ENCODE data around the gene SMCO3.
"Not testable (repeated sequence)": the region's sequence is repeated elsewhere in the genome, so short reads cannot be mapped to it uniquely, and the experiment has no call there.

Gene SMCO3

DNA sequence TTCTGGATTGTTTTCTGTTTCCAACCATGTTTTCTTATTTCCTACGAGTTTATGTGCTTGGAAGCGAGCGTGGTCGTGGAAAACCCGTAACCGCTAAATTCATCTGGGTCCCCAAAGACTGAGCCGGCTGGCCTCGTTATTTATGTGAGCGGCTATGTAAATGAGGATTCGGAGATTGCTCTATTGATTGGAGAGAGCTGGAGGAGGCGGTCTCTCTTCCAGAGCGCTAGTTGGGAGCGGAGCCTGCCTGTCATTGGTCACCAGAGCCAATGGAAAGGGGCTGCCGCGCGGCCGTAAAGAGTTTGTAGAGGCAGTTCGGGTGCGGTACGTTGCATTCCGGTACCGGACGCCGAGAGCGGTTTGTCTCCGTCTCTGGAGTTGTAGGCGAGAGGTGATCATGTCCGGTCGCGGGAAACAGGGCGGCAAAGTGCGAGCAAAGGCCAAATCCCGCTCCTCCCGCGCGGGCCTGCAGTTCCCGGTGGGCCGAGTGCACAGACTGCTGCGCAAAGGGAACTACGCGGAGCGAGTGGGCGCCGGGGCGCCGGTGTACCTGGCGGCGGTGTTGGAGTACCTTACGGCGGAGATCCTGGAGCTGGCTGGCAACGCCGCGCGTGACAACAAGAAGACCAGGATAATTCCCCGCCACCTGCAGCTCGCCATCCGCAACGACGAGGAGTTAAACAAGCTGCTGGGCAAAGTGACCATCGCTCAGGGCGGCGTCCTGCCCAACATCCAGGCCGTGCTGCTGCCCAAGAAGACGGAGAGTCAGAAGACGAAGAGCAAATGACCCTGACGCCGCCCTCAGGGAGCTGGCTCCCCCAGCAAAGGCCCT is 39.7 kb downstream of the SMCO3 start:
- peak; percentile 98 for DNase-seq

DNA sequence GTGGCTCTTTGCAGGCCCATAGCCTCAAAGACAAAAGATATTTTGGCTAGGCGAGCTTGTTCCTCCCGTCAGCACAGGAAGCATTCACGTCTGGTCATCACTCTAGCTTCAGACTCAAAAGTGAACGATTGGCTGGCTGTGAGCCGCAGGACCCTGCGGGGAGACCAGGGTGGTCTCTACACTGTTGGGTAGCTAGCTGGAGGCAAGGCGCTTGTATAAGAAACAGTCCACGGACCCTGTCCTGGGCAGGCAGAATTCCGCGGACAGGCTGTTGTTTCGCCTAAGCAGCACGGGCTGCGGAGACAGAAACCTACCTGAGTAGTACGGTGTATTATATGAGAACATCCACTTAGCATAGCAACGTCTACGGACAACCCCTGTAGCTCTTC is 40.3 kb downstream of the SMCO3 start:
- DNase-seq = no peak

DNA sequence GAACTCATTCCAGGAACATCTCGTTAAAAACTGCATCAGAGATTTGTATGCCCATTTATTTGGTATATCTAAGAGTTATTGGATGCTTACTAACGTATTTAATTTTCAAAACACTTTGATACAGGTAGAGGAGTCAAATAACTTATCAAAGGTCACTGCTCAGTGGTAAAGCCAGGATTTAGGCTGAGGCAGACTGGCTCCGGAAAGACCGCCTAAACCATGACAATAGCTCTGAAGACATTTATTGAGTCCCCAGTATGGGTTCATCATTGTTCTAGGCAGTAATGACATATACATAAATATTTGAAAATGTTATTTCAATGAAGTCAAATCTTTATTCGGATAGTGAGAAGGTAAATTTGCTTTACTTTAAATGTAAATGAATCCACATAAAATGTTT is 41.0 kb downstream of the SMCO3 start:
- DNase-seq = no peak

DNA sequence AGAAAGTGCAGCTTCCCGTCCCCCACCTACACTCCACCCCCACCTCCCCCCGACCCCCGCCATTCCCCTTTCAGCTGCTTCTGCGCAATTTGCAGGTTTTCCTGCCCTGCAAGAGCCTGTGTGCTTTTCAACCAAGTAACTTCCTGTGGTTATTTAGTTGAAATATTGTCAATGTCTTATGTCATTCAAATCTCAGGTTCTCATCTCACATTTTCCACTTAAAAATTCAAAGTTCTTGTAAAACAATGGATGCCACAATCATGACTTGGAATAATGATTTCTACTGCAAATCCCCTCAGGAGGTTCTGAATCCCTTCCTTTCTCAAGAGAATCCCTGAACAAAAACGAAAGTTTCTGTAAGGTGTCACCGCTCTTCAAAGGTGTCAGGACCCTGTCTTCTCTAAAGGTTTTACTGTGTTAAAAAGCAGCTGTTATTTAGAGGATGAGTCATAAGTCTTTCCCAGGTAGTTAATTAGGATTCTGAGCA is 42.3 kb downstream of the SMCO3 start:
- DNase-seq = peak; percentile 38

DNA sequence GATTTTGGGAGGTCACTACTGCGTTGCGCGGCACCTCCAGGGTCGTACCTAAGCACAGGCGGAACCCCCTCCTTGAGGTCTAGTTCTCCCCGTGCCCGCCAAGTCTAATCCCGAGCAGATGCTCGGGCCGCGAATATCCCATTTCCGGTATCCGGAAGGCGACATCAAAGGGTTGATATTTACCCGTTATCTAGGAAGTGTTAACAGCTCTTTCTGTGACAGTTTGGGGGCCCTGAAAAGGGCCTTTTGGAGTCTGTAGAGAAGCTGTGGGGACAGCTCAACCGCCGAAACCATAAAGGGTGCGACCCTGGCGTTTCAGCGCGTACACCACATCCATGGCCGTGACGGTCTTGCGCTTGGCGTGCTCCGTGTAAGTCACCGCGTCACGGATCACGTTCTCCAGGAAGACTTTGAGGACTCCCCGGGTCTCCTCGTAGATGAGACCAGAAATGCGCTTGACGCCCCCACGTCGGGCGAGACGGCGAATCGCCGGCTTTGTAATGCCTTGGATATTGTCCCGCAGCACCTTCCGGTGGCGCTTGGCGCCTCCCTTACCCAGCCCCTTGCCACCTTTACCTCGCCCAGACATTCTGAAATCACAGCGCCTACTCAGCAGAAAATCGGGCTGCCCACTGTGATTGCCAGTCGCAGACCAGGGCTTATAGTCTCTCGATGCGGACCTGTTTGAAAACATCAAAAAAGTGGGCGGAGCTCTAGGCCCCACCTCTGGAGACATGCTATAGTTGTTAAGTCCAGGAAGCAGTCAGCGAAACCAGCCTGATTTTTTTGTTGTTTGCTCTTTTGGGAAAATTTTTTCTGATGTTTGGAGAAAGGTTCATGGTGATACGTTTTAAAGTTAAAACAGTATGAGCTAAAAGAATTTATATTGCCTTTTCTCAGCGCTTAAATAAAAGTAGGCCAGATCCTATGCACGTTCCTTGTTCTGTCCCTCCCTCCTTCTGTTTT is 43.2 kb downstream of the SMCO3 start:
- DNase-seq = peak; percentile 95

DNA sequence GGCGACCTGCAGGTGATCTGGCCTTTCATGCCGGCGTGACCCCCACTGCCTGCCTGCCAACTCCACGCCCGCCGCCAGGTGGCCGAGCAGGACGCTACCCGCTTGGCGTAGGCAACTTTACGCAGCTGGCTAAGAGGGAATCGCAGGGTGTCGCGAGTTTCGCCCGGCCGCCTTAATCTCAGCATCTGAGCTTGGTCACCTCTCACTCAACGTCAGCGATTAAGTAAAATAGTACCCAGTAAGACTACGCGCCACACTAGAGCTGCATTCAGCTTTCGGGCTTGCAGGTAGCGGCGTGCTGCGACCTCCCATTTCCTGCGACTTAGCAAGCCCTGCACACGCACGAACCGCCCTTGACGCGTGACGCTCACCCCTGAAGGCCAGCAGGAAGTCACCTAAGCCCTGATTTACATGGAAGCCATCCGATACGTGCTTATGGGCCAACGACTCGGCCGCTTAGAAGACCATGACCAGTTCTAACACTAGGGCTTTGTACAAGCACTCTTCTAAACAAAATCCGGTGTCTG is 44.0 kb downstream of the SMCO3 start:
- peak; percentile 82 for DNase-seq

DNA sequence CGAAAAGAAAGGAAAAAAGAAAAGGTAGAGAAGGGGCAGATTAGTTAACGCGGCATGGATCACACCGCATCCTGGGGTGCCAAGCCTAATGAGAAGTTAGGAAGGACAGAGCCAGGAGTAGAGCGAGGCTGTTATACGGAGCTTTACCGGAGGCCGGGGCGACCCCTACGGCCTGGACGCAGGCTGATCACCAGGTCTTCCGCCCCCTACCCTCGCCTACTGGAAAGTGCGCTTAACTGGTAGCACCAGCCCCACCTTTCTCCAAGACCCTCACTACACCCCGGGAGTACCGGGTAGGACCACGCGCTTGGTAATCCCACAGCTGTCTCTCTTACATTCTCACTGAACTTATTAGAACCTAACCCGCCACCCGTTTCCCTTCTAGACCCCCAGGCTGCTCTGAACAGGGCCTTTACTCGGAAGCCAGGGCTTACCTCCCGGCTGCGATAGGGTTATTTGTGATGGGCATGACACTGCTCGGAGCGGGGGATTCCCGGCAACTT is 44.5 kb downstream of the SMCO3 start:
- no peak for DNase-seq

DNA sequence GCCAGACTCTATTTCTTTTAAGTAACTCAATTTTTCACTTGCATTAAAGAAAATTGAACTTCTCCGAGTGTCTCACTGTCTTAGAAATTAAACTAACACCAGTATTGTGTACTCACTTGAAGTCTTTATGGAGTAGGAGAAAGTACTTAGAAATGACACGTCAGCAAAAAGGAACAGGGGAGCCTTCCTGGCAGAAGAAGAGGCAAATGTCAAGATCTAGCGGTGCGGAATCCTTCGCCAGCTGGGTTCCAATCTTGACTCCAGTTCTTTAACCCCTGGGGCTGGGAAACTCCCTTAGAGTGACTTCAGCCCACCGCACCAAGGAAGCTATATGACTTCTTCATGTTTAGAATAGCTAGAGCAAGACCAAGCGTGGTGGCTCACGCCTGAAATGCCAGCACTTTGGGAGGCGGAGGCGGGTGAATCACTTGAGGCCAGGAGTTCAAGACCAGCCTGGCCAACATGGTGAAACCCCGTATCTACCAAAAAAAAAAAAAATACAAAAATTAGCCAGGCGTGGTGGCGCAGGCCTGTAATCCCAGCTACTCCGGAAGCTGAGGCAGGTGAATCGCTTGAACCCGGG is 45.1 kb downstream of the SMCO3 start:
- no peak for DNase-seq

DNA sequence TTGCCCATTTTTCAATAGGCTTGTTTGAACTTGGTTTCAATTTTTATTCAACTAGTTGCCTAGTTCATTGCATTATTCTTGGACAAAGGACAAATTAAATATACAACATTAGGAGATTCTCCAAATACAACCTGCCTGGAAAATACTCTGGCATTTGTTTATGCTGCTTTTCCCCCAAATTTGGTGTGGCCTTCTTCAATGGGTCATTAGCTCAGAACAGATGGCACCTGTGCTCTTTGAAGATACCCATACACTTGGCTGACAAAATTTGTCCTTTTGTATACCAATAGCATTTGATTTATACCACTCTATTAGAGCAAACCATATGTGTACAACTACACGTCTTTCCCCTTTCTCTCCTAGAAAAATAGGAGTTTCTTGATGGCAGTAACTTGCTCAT is 46.4 kb downstream of the SMCO3 start:
- DNase-seq = no peak

DNA sequence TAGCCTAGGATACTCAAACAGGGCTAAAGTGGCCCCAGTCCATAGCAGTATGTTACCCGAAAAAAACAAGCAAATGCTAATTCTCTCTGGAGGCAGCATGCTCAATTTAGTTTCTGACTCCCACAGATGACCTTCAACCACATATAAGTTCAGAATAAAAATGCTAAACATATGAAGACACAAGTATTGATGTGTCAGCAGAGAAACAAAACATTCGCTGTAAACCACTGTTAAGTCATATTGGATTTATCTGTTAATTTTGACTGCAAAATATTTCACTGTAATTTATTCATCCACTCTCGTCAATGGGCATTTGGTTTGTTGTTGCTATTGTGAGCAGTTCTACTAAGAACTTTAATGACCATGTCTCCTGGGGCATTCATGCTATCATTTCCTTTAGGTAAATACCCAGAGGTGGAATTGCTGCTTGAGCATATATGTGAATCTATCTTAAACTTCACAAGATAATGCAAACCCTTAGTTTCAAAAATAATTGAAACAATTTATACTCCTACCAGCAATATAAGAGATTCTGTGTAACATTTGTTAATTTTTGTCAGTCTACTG is 47.2 kb downstream of the SMCO3 start:
- DNase-seq = no peak

DNA sequence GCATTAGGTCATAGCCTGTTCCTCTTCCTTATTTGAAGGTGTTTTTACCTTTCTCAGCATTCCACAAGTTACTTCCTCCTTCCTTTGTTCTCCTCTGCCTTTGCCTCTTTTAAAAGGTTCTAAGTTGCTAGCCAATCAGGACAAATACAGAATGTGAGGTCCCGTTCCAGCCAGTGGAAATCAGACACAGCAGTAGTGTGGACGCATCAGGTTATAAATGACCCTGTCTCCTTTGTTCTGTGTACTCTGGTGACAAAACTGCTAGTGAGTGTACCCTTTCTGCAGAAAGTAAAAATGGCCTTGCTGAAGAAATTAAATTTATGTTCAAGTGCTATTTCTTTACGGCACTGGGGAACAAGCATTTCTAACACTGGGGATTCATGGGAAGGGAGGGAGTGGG is 48.0 kb downstream of the SMCO3 start:
- DNase-seq = not testable (repeated sequence)

DNA sequence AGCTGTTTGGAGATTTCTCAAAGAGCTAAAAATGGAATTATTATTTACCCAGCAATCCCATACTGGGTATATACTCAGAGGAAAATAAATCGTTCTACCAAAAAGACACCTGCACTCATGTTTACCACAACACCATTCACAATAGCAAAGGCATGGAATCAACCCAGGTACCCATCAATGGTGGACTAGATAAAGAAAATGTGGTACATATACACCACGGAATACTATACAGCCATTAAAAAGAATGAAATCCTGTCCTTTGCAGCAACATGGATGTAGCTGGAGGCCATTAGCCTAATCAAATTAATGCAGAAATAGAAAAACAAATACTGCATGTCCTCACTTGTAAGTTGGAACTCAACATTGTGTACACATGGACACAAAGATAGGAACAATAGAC is 48.6 kb downstream of the SMCO3 start:
- no peak for DNase-seq

DNA sequence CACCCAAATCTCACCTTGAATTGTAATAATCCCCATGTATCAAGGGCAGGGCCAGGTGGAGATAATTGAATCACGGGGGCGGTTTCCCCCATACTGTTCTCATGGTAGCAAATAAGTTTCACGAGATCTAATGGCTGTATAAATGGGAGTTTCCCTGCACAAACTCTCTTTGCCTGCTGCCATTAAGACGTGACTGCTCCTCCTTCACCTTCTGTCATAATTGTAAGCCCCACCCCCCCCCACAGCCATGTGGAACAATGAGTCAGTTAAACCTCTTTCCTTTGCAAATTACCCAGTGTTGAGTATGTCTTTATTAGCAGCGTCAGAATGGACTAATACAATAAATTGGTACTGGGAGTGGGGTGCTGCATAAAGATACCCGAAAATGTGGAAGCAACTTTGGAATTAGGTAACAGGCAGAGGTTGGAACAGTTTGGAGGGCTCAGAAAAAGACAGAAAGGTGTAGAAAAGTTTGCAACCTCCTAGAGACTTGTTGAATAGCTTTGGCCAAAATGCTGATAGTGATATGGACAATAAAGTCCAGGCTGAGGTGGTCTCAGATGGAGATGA is 54.2 kb downstream of the SMCO3 start:
- not testable (repeated sequence) for DNase-seq

DNA sequence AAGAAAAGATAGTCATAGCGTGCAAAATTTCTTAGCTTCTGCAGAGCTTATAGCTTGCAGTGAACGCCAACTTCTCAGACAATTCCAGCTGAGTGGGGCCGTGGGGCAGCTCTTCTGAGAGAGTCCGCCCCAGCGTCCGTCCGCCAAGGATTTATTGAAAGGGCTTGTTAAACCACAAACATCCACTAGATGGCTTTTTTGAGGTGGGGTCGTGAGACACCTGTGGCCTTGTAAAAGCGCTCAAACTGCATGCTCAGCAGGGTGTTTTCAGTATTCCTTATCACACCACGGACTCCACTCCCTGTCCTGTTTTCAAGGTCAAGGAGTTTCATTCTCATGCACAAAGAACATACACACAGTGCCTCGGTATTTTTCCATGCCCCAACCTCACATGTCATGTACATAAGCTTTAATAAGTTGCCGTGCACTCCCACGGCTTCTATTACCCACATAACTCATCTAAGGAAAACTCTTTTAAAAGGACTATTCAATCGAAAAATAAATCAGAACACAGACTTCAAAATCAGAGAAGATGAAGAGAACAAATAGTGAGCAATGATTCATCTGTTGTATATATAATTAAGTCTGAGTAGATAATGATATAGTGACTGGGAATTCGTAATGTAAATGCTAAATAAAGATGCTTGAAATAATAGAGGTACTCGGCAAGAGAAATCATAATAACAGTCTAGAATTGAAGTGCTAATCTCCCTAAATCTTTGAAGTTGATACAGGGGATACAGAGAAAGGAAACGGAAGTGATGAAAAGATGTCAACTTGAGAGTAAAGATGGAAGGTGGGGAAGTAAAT is 57.4 kb downstream of the SMCO3 start:
- no peak for DNase-seq
